Mucosa of descending colon (tissue), 3 donors: ENCODE measurements around the gene VWA5B2. TPM values are rescaled to one million over a fixed set of nuclear protein-coding genes. Genes with fewer than 3 reads are reported as not detected.

Source experiments
- ATAC-seq: fragments of 200-7000 bp; cut with Tn5 transposase; one replicate; pipeline ENCODE4 v1.9.1; 2020; ENCODE audit warnings: mild to moderate bottlenecking, moderate library complexity
- DNase-seq, 3 donors: peaks; one replicate each; pipeline ENCODE4 v3.0.0-alpha.2; 2020
- H3K36me3 ChIP-seq: fragments of 200-600 bp; one replicate; pipeline ENCODE4 v1.8.0; 2021; ENCODE audit warnings: low read depth, mild to moderate bottlenecking
- H3K4me1 ChIP-seq: fragments of 200-600 bp; one replicate; pipeline ENCODE4 v1.8.0; 2021; ENCODE audit warnings: low read depth, mild to moderate bottlenecking
- H3K4me3 ChIP-seq: fragments of 200-600 bp; one replicate; pipeline ENCODE4 v1.8.0; 2021; ENCODE audit warnings: mild to moderate bottlenecking
- H3K9me3 ChIP-seq: fragments of 200-600 bp; one replicate; pipeline ENCODE4 v1.8.0; 2021; ENCODE audit warnings: mild to moderate bottlenecking
- CTCF ChIP-seq: fragments of 200-600 bp; IDR thresholded peaks from one replicate; pipeline ENCODE4 v1.8.0; 2022; ENCODE audit warnings: antibody characterized with exemption, mild to moderate bottlenecking
- intact Hi-C, 2 donors: fragments of 100-400 bp; cut with DNase I in 1 of 2; cut with micrococcal nuclease in 1 of 2; formaldehyde crosslinking; loops; one replicate each; pipeline versions ENCODE4 v1.11.0 to v1.11.1; 2022; cut with DNase I, micrococcal nuclease
- total RNA-seq, 3 donors: library from RNA; stranded (reverse); fragmentation: NEBNext Ultra II Directional in 2 of 3; extraction: Animal tissue kit (Norgen Biotek cat#: 25700) in 2 of 3; gene quantifications; one replicate each; pipeline versions ENCODE4 v1.2.1 to v1.2.4, GENCODE V29; 2021 to 2023
- donor health status: DM: no; HTN: no; CAD: no; lungs with moderate emphysema.
- donor health status: DM: no; HTN: no; CAD: no.
- donor health status: DM: no; HTN: yes; CAD: no.

VWA5B2 gene
- total RNA-seq, 3 donors from 2014 or later: 0.60 to 2.9 (median 2.6) TPM

GRCh38 chr3:184209146-184209923 lies 20.1 kb upstream of the VWA5B2 start:
- intact Hi-C loops: no loop called here
- DNase-seq (no peak), ATAC-seq (no peak)
- no peaks in the 10 kb centered on the region for H3K4me1 ChIP-seq
- no peak overlapping the region for H3K4me3 ChIP-seq
- no peaks in the 10 kb centered on the region for H3K9me3 ChIP-seq
- no peaks in the 10 kb centered on the region for H3K36me3 ChIP-seq
- TF ChIP-seq CTCF: no peak

GRCh38 chr3:184211297-184211696 lies 18.1 kb upstream of the VWA5B2 start:
- no peak for ATAC-seq
- Histone ChIP-seq H3K9me3 (no peaks in the 10 kb centered on the region), H3K4me1 (no peaks in the 10 kb centered on the region), H3K4me3 (no peak overlapping the region), H3K36me3 (no peaks in the 10 kb centered on the region)
- intact Hi-C loops: no loop called here
- no peak for DNase-seq
- TF ChIP-seq CTCF: no peak

- no peak overlapping the region for H3K4me3 ChIP-seq
- H3K9me3 ChIP-seq: no peaks in the 10 kb centered on the region
- H3K4me1 ChIP-seq: no peaks in the 10 kb centered on the region
- DNase-seq (no peak), ATAC-seq (no peak)
- TF ChIP-seq CTCF: no peak
- intact Hi-C loops: no loop called here
- H3K36me3 ChIP-seq: no peaks in the 10 kb centered on the region
Observed at GRCh38 chr3:184211718-184212117, 17.7 kb upstream of the VWA5B2 start.

GRCh38 chr3:184218814-184219213 lies 10.6 kb upstream of the VWA5B2 start:
- H3K36me3 ChIP-seq: no peaks in the 10 kb centered on the region
- no peaks in the 10 kb centered on the region for H3K9me3 ChIP-seq
- H3K4me1 ChIP-seq: no peaks in the 10 kb centered on the region
- intact Hi-C loops: no loop called here
- DNase-seq (no peak), ATAC-seq (no peak)
- no peak for TF ChIP-seq CTCF
- H3K4me3 ChIP-seq: no peak overlapping the region

- TF ChIP-seq CTCF: no peak
- ATAC-seq: no peak
- H3K9me3 ChIP-seq: no peaks in the 10 kb centered on the region
- no peaks in the 10 kb centered on the region for H3K36me3 ChIP-seq
- DNase-seq: no peak
- intact Hi-C loops: no loop called here
- H3K4me1 ChIP-seq: no peaks in the 10 kb centered on the region
- H3K4me3 ChIP-seq: no peak overlapping the region
Observed at GRCh38 chr3:184222521-184222920, 6.9 kb upstream of the VWA5B2 start.
